ENCODE data around the gene FLRT2.

Gene FLRT2

DNA sequence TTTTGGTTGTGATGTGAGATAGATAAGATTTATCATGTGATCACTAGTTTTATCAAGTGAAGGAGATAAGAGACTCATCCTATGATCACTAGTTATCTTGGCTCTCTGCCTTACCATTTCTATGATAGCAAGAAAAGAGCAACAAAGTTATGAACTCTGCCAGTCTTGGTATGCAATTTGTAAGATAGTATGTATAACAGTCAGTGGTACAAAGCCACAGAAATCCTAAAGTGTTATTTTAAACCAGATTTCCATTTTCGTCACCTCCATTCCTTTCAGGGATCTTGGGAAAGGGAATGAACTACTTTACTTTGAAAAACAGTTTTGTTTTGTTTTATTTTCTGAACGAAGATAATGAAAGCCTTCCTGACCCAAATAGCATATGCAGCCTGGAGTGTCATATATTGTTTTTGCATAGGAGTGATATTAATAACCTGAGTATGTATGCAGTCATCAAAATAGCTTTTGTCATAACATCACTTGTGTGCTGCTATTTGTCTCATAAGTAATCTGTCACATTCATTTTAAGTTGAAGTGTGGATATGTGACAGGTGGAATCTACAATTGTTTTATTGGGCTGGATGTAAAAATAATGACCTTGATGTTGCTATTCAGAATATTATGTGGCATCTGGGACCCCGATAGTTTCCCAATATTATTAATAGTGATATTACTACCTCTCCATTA is 35.0 kb downstream of the FLRT2 start:
- no peak for DNase-seq (ENCODE audit: low spot score)

DNA sequence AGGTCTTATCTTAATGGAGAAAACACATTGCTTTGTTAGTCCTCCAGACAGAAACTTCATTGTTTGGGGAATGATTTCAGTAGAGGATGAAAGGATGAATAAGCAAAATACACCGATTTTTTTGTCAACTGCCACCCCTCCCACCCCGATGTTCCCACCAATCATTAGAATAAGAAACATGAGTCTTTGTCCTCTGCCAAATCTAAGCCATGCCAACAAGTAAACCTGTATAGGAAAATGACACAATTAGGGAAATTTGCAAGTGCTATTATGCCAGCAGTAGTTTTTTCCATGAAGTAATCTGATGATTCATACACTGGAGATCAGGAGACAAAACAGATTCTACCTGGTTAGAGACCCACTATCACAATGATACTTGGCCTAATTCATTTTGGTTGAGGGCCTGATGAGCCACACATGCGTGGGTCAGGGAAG is 35.9 kb downstream of the FLRT2 start:
- DNase-seq (ENCODE audit: low spot score): no peak

DNA sequence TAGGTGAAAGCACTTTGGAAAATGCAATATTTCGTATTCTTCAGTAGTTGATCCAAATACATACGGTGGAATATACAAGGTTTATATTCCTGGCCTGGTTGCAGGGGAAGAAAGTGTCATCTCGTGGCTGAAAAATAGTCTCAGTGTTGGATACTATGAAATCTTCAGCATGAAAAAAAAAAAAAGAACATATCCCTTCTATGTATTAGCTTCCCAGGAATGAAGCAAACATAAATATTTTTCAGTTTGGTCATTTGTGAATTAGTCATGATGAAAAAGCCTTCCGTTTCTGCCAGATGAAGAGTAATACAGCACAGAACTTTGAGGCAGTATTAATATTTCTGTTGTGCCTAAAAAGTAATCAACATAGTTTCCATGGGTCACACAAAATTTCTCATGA is 36.7 kb downstream of the FLRT2 start:
- DNase-seq (ENCODE audit: low spot score): no peak

DNA sequence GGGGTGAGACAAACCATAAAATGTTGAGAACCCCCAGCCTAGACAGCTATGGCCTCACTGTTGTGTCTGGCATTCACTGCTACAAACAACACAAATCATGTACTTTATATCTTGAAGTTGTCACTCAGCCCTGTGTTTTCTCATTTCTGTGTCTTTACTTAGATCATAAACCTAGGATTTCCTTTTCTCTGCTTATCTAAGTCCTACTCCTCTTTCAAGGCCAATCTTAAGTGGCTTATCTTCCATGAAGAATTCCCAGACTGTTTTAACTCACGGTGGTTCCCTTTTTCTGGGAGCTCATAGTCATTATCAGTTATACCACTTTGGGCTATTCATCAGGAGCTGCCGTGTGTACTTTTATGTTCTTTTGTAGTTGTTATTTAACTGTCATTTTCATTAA is 42.1 kb downstream of the FLRT2 start:
- DNase-seq (ENCODE audit: low spot score): no peak

DNA sequence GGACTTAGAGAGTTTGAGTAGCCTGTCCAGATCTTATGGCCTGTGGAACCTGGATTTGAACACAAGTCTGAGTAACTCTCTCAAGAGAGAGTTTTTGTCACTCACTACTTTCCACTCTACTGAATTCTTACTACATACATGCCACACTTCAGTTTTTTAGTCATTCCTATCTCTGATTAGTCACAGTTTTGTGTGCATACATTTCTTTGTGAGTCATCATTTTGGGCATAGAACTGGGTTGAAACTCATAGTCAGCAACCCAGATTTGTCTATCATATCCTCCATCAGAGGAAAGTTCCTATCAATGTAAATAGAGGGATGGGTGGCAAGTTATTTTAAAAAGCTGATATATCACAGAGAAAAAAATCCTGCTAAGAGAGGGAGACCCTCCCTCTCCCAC is 42.9 kb downstream of the FLRT2 start:
- no peak for DNase-seq (ENCODE audit: low spot score)

DNA sequence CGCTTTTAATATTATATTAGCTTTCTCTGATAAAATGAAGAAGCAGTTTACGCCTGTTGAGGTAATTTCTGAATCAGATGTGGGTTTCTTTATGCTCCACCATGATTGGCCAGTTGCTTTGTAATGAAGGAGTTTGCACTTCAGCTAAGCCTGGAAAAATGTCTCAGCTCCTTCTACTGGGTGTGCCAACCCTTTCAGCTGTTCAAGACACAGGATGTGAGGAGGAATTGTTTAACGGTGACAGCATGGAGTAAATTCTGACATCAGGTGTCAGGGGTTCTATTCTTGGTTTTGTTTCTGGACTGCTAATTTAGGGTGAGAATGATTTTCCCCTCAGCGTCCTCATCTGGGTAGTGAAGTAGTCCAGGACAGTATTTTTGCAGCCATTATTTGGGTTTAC is 43.5 kb downstream of the FLRT2 start:
- DNase-seq (ENCODE audit: low spot score): no peak

DNA sequence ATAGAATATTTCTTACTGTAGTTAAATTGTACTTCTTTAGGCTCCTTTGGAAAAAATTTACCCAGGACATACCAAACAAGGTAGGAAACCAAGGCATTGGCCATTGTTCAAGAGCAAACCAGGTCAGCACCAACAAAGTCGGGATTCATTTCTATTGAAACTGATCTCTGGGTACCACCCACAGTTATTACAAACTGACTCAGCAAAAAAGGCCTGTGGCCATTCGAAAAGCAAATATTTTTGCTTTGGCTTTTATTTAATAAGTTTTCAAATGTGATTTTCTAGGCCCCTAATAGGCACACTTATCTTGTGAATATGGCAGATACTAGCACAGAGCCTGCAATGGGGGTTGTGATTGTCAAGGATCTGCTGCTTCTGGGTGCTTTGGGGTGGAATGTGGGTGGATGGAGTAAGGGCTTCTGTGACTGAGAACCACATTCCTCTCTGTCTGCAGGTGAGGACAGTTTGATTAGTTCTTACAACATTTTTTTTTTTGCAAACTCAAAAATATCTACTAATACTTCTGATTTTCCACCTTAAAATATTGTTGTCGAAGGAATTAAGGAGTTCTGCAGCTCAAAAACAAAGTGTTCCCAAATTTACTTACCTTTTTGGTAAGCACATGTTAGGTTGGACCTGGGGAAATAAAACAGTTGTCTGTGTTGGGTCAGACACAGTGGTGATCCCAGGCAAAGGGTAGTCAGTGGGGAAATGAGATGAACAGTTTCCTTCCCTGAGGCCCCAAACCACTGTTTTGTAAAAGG is 45.1 kb downstream of the FLRT2 start:
- no peak for DNase-seq (ENCODE audit: low spot score)

DNA sequence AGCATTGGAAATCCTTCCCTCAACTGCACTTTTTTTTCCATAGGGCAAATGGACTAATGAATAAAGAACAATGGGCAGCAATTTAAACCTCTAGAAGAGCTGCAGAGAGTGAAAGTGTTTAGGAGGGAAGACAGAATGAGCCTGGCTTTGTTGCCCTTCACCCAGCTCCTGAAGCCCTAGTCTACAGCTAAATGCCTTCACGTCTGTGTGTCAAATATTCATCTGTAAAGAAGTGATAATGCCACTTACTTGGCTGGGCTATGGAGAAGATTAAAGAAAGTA is 45.6 kb downstream of the FLRT2 start:
- DNase-seq (ENCODE audit: low spot score): no peak

DNA sequence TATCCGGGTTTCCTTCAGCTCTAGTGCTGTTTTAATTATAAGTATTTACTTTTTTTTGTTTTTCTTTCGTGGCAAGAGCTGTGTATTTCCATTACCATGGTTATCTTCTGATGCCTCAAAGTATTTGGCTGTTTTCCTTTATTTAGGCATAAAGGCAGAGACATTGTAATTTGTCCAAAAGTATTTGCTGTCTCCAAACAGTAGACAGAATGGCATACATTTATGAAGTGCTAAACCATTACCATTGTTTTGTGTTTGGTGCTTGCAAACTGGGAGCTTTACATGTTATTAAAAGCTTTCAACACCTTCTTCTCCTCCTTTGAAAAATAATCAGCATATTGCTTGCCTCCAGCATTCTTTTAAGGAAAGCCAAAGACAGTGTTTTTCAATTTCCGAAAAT is 46.3 kb downstream of the FLRT2 start:
- no peak for DNase-seq (ENCODE audit: low spot score)

DNA sequence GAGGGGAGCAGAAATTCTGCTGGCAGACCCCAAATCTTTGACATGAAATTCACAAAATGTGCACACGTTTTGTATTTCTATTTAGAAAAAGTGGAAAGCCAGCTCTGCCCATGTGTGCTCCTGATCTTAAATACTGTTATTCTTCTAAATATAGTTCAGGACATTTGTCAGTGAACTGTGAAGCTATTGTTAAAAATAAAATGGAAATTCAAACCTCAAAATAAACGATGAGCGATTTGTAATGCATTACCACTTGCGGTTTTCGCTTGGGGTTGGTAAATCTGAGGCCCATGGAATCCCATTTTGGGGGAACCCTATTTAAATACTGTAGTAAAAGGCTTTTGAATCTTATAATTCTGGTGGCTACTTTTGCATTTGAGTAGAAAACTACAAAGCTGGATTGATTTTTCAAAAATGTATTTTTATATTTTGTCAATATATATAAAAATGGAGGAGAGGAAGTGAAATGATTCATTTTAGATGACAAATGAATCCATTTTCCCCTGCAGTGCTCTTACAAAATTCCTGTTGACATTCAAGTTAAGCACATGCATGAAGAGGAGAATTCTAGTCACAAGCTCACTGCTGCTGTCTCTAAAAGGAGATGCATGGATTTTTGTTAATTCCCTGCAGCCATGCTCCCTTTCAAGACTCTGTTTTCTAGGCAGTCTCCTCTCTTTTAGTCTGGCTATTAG is 47.1 kb downstream of the FLRT2 start:
- no peak for DNase-seq (ENCODE audit: low spot score)

DNA sequence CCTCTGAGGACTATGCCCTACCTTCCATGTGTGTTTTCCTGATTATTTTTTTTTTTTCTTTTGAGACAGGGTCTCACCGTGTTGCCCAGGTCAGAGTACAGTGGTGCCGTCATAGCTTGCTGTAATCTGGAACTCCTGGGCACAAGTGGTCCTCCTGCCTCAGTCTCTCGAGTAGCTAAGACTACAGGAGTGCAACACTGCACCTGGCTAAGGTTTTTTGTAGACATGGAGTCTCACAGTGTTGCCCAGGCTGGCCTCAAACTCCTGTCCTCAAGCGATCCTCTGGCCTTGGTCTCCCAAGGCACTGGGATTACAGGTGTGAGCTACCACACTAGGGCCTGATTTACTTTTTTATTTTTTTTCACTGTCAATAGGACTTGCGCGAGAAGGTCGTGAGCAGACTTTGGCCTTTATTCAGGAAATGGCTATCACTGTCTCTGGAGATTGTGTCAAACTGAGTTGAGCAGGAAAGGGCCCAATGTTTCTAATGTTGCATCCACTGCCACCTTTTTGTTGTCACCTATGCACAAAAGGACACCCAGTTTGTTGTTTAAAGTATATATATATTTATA is 47.7 kb downstream of the FLRT2 start:
- no peak for DNase-seq (ENCODE audit: low spot score)

DNA sequence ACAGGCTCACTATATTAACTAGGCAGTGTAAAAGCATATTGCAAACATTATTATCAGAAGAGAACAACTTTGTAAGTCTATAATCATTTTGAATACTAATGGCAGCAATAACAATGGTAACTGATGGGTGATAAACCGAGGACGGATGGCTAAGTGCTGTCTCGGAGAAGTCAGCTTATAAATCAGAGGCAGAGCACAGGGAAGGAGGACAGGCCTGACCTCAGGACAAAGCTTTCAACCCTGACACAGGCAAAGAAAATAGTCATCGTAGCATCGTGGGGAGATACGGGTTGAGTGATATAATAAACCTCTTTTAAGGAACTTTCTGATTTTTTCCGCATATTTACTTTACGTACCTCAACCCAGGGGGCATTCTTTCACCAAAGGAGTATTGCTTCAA is 48.4 kb downstream of the FLRT2 start:
- no peak for DNase-seq (ENCODE audit: low spot score)

DNA sequence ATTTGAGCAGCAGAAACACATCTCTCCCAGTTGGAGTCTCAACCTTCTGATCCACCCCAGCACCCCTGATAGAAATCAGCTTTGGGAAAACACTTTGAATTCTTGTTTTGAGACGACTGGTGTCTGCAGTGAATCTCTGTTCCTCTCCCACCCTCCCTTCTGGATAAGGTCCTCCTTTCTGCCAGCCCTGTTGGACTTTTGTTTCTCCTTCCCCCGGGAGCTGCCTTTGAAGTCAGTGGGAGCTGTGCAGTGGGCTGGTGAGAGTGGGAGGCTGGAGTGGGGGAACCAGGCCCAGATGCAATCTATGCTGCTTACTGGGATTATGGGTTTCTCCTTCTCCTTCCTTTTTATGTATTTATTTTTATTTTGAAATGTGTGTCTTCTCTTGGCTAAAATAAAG is 49.0 kb downstream of the FLRT2 start:
- DNase-seq (ENCODE audit: low spot score): no peak

DNA sequence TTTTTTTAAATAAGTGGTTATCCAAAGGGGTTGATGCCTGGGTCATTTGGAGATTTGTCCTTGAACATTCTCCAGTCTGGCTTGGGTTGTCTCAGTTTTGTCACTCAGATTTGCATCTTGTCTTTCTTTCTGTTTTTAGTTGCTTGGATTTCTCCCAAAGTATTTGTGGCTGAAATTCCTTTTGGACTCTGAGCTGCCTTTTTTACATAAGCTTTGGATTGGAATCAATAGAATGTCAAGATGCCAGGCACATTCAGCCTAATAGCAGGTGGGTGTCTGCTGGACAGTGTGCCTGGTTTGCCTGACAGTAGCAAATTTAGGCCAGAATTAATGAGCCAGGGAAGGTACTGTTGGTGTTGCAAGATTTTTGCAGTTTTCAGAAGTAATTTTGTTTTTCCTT is 50.0 kb downstream of the FLRT2 start:
- no peak for DNase-seq (ENCODE audit: low spot score)

DNA sequence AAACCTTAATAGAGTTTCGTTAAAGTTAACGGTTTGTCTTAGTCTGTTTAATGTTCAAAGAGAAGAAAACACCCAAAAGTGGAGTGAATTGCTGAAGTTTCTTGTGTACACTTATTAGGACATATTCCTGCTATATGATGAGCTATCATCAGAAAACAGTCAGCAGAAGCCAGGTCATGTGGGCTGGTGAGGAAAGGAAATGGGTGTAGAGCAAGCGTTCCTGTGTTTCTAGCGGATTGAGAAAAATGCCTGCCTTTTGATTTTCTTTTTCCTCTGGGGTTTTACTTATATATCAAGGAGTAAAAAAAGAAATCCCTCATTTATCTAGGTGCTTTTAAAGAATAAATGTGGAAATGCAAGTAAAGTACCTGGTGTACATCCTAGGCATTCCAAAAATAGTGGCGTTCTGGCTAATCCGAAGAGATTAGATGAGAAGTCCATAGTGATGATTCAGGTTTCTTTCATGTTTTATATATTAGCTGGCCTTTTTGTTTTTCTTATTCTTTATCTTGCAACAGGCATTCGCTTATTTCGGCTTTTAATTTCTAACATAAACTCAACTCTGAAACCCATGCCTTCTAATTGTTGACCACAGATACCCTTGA is 50.7 kb downstream of the FLRT2 start:
- no peak for DNase-seq (ENCODE audit: low spot score)

DNA sequence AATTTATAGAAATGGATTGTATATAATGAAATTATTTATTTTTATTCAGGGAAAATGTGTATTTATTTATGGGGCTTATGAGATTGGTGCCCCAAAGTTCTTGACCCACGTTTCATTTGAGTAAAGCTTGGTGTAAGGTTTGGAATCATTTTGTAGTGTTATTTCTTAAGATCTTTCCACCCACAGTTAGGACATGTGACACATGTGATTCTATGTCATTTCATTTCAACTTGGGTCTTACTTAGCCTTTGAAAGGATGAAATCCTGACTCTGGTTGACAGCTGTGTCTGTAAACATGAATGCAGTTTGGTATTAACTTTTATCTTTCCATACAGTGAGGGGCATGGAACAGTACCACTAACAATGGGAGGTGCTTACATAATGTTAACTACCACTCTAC is 51.7 kb downstream of the FLRT2 start:
- DNase-seq (ENCODE audit: low spot score): no peak

DNA sequence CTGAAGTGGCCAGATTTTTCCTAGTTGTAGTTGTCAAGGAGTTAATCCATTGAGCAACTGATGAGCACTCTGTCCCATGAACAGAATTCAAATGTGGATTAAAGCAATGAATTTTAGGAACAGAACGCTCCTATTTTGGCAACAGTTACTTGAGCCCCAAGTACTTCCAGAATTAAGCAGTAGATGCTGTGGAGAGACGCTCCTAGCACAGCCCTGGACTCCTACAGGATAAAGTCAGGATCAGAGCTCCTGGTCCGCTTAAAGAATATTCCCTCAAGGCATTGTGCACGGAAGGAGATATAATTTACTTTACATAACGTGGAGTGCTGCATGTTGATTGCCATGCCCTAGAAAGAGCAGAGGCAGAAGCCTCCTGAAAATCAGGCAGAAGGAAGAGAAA is 53.4 kb downstream of the FLRT2 start:
- DNase-seq (ENCODE audit: low spot score): no peak

DNA sequence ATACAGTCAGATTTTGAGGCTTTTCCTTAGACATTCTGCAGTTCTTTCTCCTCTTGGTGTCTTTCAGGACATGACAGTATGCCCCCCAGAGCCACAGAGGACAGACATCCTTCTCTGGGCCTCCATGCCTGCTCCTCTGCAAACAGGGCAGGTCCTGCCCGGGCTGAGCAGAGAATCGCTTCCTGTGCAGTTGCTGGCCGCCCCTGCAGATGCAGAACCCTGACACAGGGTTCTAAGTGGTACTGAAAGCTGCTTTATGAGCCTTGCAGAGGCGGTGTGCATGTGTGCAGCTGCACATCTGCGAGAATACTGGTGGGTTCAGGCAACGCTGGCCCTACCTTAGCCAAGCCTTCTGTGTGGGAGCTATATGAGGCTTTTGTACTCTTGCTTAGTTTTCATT is 54.5 kb downstream of the FLRT2 start:
- DNase-seq (ENCODE audit: low spot score): no peak

DNA sequence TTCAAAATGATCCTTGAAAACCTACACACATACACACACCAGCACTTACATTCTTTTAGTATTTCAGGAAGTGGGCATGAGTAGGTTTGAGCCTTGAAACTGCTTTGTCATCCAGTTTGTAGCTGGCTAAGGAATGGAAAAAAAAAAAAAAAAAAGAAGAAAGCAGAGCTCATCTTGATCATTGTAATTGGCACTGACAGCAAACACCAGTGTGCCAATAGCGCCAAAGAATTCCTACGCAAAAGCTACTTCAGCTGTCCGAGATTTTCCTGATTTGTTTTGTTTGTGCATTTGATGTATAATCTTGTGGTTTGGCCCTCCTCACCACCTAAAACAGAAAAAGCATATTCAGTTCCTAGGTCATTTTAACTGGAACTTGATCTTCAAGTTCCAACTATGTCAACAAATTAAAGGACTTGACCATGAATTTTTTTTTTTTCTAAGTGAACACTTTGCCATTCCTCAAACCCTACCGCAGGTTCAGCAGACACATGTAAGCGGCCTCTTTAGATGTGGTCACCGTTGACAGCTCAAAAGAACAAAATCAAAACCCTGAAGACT is 57.3 kb downstream of the FLRT2 start:
- DNase-seq (ENCODE audit: low spot score): no peak

DNA sequence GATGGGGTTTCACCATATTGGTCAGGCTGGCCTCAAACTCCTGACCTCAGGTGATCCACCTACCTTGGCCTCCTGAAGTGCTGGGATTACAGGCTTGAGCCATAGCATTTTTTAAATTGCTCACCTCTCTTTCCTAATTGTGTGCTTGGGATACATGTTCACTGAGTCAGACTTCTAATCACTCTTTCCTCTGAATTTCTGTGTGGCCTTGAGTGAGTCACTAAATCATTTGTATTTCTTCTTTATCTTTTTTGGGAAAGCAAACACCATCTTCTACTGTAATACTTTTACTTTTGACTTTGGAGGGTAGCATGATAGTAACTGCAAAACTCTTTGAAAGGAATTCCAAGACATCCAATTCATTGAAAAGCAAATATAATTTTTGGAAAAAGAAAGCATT is 60.8 kb downstream of the FLRT2 start:
- DNase-seq (ENCODE audit: low spot score): no peak

DNA sequence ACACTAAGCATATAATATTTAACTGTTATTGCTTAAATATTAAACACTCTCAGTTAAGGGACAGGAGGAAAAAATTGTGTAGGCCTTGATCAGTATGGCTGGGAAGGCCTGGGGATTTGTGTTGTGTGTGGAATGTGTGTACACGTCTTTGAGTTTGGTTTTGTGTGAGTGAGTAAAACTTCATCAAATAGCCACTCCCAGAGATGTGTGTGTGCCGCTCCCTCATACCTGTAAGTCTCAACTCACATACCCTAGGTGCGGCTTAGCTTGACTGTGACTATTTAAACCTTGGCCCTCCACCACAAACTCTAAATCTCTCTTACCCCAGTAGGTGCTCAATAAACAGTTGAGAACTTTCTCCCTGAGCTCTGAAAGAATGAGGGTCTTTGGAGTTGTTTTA is 64.3 kb downstream of the FLRT2 start:
- DNase-seq (ENCODE audit: low spot score): no peak

DNA sequence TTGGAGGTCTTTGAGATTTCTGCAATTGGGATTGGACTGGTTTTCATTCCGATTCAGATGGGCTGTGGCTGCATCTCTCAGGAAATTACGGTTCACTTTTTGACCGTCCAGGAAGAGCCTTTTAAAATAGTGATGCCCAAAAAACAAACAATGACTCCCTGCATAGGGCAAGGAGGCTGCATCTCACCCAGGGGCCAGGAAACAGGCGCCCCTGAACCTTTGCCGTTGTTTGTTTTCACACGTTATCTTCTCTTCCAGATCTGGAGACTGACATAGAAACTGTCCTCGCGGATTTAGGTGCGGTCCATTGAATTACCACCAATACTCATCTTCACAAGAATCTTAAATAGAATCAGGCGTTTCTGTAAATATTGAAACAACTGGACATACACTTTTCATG is 66.0 kb downstream of the FLRT2 start:
- no peak for DNase-seq (ENCODE audit: low spot score)

DNA sequence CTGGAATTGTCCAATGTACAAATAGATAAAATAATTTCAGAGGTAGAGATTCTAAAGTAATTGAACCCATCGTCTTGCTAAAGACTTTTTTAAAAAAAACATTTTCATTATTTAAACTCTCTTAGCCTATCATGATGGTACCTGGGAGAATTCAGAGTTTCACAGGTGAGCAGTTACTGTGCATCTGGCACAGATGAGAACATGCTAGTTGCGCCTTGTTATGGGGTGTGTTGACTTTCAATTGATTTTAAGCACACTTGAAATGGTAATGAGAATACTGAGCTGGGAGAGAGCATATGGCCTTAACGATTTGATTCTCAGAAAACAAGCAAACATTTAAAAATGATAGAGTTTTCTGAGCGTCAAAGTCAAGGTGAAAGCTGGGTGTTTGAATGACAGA is 66.6 kb downstream of the FLRT2 start:
- no peak for DNase-seq (ENCODE audit: low spot score)

Data from ecto neural progenitor cell (in vitro differentiated cells).